Measurements from ENCODE around the gene SUPT3H. TPM values are rescaled to one million over a fixed set of nuclear protein-coding genes. Genes with fewer than 3 reads are reported as not detected.

Gene SUPT3H
- total RNA-seq, 1 donor = 10.6 TPM

- H3K4me3 ChIP-seq (ENCODE audit: low read depth, low read length) = no peak overlapping the region
- DNase-seq (ENCODE audit: low read depth) = peak; percentile 10
- no peak for TF ChIP-seq CTCF (IDR thresholded peaks at IDR 0.05; ENCODE audit: insufficient read depth, low read length)
Measured at GRCh38 chr6:44960898-44961297, 416.8 kb downstream of the SUPT3H start.

- H3K4me3 ChIP-seq (ENCODE audit: low read depth, low read length) = no peak overlapping the region
- no peak for DNase-seq (ENCODE audit: low read depth)
- no peak for TF ChIP-seq CTCF (IDR thresholded peaks at IDR 0.05; ENCODE audit: insufficient read depth, low read length)
Measured at GRCh38 chr6:44959651-44960050, 418.1 kb downstream of the SUPT3H start.

GRCh38 chr6:44957156-44957555 lies 420.6 kb downstream of the SUPT3H start:
- no peak for TF ChIP-seq CTCF (IDR thresholded peaks at IDR 0.05; ENCODE audit: insufficient read depth, low read length)
- no peak overlapping the region for H3K4me3 ChIP-seq (ENCODE audit: low read depth, low read length)

GRCh38 chr6:44956396-44956795 lies 421.3 kb downstream of the SUPT3H start:
- peak; percentile 9 for DNase-seq (ENCODE audit: low read depth)
- TF ChIP-seq CTCF (IDR thresholded peaks at IDR 0.05; ENCODE audit: insufficient read depth, low read length) = no peak
- no peak overlapping the region for H3K4me3 ChIP-seq (ENCODE audit: low read depth, low read length)

More at GRCh38 chr6:44957156-44957555, 420.6 kb downstream of the SUPT3H start:
- DNase-seq (ENCODE audit: low read depth) = no peak

- H3K4me3 ChIP-seq (ENCODE audit: low read depth, low read length) = no peak overlapping the region
- DNase-seq (ENCODE audit: low read depth) = no peak
- no peak for TF ChIP-seq CTCF (IDR thresholded peaks at IDR 0.05; ENCODE audit: insufficient read depth, low read length)
Measured at GRCh38 chr6:44955145-44955544, 422.6 kb downstream of the SUPT3H start.

GRCh38 chr6:44954281-44954680 lies 423.5 kb downstream of the SUPT3H start:
- DNase-seq (ENCODE audit: low read depth) = no peak
- no peak for TF ChIP-seq CTCF (IDR thresholded peaks at IDR 0.05; ENCODE audit: insufficient read depth, low read length)
- H3K4me3 ChIP-seq (ENCODE audit: low read depth, low read length) = no peak overlapping the region

GRCh38 chr6:44951253-44951747 lies 426.4 kb downstream of the SUPT3H start:
- H3K4me3 ChIP-seq (ENCODE audit: low read depth, low read length) = no peak overlapping the region
- TF ChIP-seq CTCF (IDR thresholded peaks at IDR 0.05; ENCODE audit: insufficient read depth, low read length) = no peak
- no peak for DNase-seq (ENCODE audit: low read depth)

All from fibroblast of the aortic adventitia (primary cell).